ENCODE results near the gene SEMA6B.
"Not testable (repeated sequence)": the region's sequence is repeated elsewhere in the genome, so short reads cannot be mapped to it uniquely, and the experiment has no call there.

The SEMA6B gene

GRCh38 chr19:4567584-4568071 lies 8.1 kb upstream of the SEMA6B start:
- TF ChIP-seq CTCF (conservative IDR thresholded peaks at IDR 0.05) (peak; percentile 94), ZFX (IDR thresholded peaks at IDR 0.05) (no peak)
- no peak overlapping the region for H3K27ac ChIP-seq

GRCh38 chr19:4566402-4567051 lies 7.0 kb upstream of the SEMA6B start:
- no peak overlapping the region for H3K27ac ChIP-seq
- TF ChIP-seq ZFX (IDR thresholded peaks at IDR 0.05) (no peak), CTCF (conservative IDR thresholded peaks at IDR 0.05) (no peak)

GRCh38 chr19:4563562-4563961 lies 4.1 kb upstream of the SEMA6B start:
- not testable (repeated sequence) for H3K27ac ChIP-seq

- H3K27ac ChIP-seq, result not testable (repeated sequence)
Observed at GRCh38 chr19:4562085-4562484, 2.6 kb upstream of the SEMA6B start.

GRCh38 chr19:4557971-4558941 lies 1.2 kb downstream of the SEMA6B start:
- peak; percentile 99 for TF ChIP-seq CTCF (conservative IDR thresholded peaks at IDR 0.05)
- no peak for TF ChIP-seq ZFX (IDR thresholded peaks at IDR 0.05)
- H3K27ac ChIP-seq, result no peak overlapping the region

- no peak overlapping the region for H3K27ac ChIP-seq
- TF ChIP-seq ZFX (IDR thresholded peaks at IDR 0.05) (no peak), CTCF (conservative IDR thresholded peaks at IDR 0.05) (no peak)
Observed at GRCh38 chr19:4557144-4557970, 2.1 kb downstream of the SEMA6B start.

GRCh38 chr19:4556597-4557127 lies 2.8 kb downstream of the SEMA6B start:
- H3K27ac ChIP-seq, result no peak overlapping the region
- TF ChIP-seq CTCF (conservative IDR thresholded peaks at IDR 0.05) (no peak), ZFX (IDR thresholded peaks at IDR 0.05) (no peak)
